IPS-18c (cell line): Measurements from ENCODE around the gene CLNK.
A peak's percentile ranks its signal among the peaks of the same experiment; 100 is the strongest.

Experiments
- H3K4me3 ChIP-seq: 2 replicates; pipeline ENCODE4 v1.7.0; 2013; ENCODE audit warnings: low read depth, mild to moderate bottlenecking, low read length, moderate library complexity; ENCODE audit not compliant: insufficient read depth
- H3K9me3 ChIP-seq: one replicate; pipeline ENCODE4 v1.6.1; 2013; ENCODE audit warnings: mild to moderate bottlenecking, low read length, moderate library complexity; ENCODE audit not compliant: control insufficient read depth, insufficient read depth

The CLNK gene

DNA sequence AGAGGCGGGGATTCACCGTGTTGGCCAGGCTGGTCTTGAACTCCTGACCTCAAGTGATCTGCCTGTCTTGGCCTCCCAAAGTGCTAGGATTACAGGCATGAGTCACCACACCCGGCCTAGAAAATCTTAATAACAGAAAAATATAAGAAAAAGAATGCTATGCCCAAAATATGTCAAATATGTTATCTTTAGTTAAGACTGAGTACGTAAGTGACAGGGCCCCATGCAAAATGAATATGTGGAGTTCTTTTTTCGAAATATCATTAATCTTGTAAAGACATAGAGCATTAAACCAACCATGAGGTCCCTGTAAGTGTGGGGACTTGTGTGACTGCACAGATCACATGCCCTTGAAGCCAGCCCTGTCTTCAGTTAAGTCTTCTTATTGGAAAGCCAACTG is 218.4 kb downstream of the CLNK start:
- Histone ChIP-seq H3K4me3 (no peak overlapping the region), H3K9me3 (no peaks in the 10 kb centered on the region)

DNA sequence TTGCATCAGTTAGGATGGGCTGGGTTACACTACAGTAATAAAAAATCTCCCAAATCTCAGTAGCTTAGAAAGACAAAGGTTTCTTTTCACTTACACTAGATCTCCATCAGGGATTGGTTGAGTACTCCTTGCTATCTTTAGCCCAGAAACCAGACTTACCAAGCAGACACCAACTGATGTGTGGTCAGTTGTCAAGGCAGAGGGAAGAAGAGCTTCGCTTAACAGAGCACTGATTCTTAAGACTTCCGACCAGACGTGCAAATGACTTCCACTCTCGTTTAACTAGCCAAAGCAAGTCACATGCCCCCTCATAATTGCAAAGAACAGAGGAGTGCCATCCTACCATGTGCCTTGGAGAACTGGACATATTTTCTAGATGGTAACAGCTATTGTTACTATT is 221.7 kb downstream of the CLNK start:
- Histone ChIP-seq H3K9me3 (no peaks in the 10 kb centered on the region), H3K4me3 (no peak overlapping the region)

- Histone ChIP-seq H3K9me3 (no peaks in the 10 kb centered on the region), H3K4me3 (peak overlapping the region; percentile 73)
These were observed 222.6 kb downstream of the CLNK start for GRCh38 chr4:10461850-10462400.

DNA sequence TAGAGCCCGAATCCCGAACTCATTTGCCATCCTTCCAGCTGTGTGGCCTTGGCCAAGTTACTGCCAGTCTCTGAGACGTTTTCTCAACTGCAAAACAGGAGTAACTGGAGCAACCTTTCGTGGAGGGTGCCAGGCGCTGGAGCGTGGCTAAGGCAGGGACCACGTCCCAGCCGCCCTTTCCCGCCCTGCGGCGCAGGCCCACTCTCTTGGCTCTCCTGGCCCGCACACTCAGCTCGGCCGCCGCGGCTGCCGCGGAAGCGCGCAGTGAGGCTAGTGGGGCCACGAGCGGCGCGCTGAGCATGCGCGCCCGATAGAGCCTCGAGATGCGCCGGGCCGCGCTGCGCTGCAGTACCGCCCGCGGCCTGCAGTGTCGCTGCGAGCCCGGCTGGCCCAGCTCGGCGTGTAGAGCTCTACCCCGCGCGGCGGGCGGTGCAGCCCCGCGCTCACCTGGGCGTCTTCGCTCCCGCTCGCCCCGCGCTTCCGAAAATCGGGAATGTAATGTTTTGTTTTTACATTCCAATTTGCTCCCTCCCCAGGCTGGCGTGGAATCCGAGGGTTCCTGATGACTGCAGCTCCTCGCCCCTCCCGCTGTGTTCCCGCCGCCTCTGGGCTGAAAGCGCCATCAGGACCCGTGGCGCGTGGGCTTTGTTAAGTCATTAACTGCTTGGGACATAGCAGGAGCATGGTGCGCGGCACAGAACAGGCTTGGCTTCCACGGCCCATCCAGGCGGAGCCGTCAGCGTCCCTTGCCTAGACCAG is 223.3 kb downstream of the CLNK start:
- Histone ChIP-seq H3K9me3 (no peaks in the 10 kb centered on the region), H3K4me3 (peak overlapping the region; percentile 73)

GRCh38 chr4:10460313-10461047 is 224.1 kb downstream of the CLNK start:
- Histone ChIP-seq H3K9me3 (no peaks in the 10 kb centered on the region), H3K4me3 (0 out of 2 replicates have a peak overlapping the region, but pooled peaks have one; percentile 73)

GRCh38 chr4:10459305-10459704 is 225.3 kb downstream of the CLNK start:
- no peak overlapping the region for H3K4me3 ChIP-seq
- no peaks in the 10 kb centered on the region for H3K9me3 ChIP-seq

DNA sequence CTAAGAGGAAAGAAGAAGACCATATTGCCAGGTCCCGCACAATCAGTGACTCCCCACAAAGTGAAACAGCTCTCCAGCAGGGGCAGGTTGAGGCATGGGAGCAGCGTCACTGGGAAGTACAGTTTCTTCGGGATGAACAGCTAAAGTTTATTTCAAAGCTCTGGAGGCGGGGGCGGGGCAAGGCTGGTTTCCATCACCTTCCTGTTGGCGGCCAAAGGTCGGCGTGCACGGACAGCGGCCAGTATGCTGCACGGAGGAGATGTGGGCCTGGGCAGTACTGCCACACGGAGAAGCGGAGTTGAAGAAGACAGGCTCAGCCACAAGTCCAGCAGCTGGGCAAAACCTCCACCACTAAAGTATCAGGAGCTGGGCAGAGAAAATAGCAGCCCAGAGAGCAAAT is 226.4 kb downstream of the CLNK start:
- H3K4me3 ChIP-seq = no peak overlapping the region

GRCh38 chr4:10457255-10457801 is 227.2 kb downstream of the CLNK start, which contains the start of gene ZNF518B:
TSS of gene ZNF518B (minus strand) at chr4:10457426. CDS start at chr4:10446328, 11,098 bp downstream.
- no peaks in the 10 kb centered on the region for H3K9me3 ChIP-seq
- H3K4me3 ChIP-seq = peak within 1 kb of the TSS; percentile 69

More for the DNA sequence above, 226.4 kb downstream of the CLNK start:
- H3K9me3 ChIP-seq = no peaks in the 10 kb centered on the region

DNA sequence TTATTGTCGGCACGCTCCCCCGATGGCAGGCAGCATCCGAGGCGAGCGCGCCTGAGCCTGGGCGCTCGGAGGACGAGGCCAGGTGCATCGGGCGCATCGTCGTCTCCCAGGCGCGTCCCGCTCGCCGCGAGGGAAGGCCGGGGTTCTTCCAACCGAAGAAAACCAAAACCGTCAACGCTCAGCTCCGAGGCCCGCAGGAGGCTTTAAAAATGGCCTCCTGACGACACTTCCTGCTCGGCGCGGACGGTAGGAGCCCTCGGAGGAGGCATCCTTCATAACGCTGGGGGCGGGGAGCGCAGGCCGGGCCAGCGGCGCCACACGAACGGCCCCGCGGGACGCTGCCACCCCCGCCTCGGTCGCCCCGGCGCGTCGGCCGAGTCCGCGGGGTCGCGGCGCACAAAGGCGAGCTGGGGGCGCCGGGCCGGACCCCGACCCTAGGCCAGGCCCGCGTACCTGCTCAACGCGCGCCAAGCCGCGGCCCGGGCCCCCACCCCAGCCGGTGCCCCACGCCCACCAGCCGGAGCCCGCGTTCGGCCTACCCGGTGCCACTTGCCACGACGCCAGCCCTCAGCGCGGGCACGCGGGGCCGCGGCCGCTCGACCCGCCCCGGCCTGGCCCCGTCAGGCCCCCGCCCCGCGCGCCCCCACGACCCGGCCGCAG is 227.8 kb downstream of the CLNK start:
- H3K9me3 ChIP-seq = no peaks in the 10 kb centered on the region
- peak overlapping the region; percentile 69 for H3K4me3 ChIP-seq

DNA sequence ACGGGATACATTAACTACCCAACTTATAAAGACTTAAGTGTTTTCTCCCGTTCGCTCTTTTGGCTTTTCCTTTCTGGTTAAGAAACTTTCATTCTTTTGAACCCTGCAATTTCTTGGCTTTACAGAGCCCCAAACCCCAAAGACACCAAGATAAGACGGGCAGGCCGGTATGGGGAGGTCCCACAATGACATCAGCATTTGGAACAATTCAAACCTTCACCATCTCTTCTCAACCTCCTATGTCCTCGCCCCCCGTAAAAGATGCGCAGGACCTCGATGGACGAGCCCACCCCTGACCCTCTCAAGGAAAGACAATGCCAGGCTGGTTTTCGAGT is 228.3 kb downstream of the CLNK start:
- Histone ChIP-seq H3K9me3 (no peaks in the 10 kb centered on the region), H3K4me3 (peak overlapping the region; percentile 69)

DNA sequence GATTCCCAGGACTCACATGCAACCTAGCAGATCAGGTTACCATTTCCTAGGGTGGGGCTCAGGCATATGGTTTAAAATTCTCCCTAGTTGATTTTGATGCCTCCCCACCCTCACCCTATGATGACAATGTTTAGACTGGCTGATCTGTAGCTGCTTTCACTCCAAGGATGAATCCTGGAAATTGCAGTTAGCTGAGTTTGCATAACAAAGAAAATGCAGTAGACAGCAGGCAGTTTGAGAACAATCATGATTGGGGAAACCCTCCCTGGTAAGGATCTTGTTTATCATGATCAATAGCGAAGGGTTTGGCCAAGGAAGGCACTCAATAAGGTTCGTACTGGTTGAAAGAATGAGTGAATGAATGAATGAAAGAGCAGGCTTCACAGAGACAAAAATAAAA is 229.4 kb downstream of the CLNK start:
- Histone ChIP-seq H3K9me3 (no peaks in the 10 kb centered on the region), H3K4me3 (no peak overlapping the region)

- Histone ChIP-seq H3K9me3 (no peaks in the 10 kb centered on the region), H3K4me3 (no peak overlapping the region)
These were observed 229.8 kb downstream of the CLNK start for GRCh38 chr4:10454726-10455125.

GRCh38 chr4:10454121-10454520 is 230.4 kb downstream of the CLNK start:
- H3K9me3 ChIP-seq = no peaks in the 10 kb centered on the region

DNA sequence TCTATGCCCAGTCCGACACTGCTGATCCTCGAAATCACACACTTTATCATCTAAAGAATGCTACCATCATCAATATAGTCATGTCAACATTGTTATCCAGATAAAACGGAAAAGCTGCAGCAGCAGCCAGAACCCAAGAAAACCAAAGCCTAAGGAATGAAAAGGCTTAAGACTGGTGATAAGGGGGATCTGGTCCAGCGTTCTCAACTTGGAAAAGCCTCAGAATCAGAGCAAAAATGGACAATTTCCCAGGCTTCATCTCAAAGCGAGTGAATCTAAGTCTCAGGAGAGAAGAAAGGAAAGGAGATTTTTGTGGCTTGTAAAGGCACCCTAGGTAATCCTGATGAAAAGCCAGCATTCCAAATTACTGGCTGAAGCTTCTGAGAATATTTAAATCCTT is 235.6 kb downstream of the CLNK start:
- Histone ChIP-seq H3K9me3 (no peaks in the 10 kb centered on the region), H3K4me3 (no peak overlapping the region)

More at GRCh38 chr4:10454121-10454520, 230.4 kb downstream of the CLNK start:
- no peak overlapping the region for H3K4me3 ChIP-seq

- peaks cover 3% of the 10 kb centered on the region for H3K9me3 ChIP-seq
- no peak overlapping the region for H3K4me3 ChIP-seq
These were observed 241.6 kb downstream of the CLNK start for GRCh38 chr4:10442976-10443375.

- Histone ChIP-seq H3K9me3 (peaks cover 3% of the 10 kb centered on the region), H3K4me3 (no peak overlapping the region)
These were observed 243.1 kb downstream of the CLNK start for GRCh38 chr4:10441512-10441911.

- Histone ChIP-seq H3K9me3 (peaks cover 3% of the 10 kb centered on the region), H3K4me3 (no peak overlapping the region)
These were observed 245.6 kb downstream of the CLNK start for GRCh38 chr4:10438924-10439323.
